Measurements from ENCODE around the gene RASA4B.

The RASA4B gene

DNA sequence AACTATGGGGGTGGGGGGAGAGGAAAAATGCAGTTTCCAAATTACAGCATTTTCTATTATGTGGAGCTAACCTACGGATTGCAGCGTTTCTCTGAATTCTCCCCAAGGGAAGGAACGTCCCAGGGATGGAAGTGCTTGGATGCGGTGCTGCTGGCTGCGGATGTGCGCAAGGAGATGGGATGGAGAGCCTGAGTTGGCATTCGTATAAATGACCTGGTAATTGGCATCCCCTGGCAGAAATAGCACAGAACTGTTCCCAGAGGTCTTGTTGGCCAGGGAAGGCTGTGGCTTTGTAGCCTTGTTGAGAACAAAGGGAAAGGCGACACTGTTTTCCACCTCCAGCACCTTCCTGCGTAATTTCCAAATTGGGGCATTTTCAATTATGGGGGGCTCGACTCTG is 81.5 kb downstream of the RASA4B start:
- DNase-seq = no peak
- Histone ChIP-seq H3K36me3 (peaks cover 7% of the 10 kb centered on the region; the same call in 1 of the 2 replicates), H3K4me3 (ENCODE audit: low read depth, low read length) (no peak overlapping the region), H3K9me3 (no peaks in the 10 kb centered on the region), H3K4me1 (peaks cover 13% of the 10 kb centered on the region), H3K27me3 (no peaks in the 10 kb centered on the region)
- TF ChIP-seq, protein P1, sequence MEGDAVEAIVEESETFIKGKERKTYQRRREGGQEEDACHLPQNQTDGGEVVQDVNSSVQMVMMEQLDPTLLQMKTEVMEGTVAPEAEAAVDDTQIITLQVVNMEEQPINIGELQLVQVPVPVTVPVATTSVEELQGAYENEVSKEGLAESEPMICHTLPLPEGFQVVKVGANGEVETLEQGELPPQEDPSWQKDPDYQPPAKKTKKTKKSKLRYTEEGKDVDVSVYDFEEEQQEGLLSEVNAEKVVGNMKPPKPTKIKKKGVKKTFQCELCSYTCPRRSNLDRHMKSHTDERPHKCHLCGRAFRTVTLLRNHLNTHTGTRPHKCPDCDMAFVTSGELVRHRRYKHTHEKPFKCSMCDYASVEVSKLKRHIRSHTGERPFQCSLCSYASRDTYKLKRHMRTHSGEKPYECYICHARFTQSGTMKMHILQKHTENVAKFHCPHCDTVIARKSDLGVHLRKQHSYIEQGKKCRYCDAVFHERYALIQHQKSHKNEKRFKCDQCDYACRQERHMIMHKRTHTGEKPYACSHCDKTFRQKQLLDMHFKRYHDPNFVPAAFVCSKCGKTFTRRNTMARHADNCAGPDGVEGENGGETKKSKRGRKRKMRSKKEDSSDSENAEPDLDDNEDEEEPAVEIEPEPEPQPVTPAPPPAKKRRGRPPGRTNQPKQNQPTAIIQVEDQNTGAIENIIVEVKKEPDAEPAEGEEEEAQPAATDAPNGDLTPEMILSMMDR (IDR thresholded peaks at IDR 0.05; ENCODE audit: low read depth, low read length) = no peak

DNA sequence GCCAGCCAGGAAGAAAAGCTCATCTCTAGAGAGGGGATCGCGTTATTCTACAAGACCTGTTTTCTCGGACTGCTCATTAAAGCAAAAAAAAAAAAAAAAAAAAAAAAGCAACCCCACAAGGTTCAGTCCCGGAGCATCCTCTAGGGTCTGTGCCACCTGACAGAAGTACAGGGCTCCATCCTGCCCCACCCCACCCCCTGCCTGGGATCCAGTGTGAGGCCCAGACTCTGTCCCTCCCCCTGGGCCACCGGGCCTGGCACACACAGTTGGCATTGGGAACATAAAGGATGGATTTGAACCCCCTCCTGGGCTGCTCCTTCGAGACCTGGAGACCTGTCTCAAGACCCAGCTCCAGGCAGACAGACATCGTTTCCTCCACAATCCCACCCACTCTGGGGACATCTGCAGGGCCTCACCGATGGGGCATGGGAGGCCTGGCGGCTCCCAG is 83.5 kb downstream of the RASA4B start:
- Histone ChIP-seq H3K9me3 (no peaks in the 10 kb centered on the region), H3K4me3 (ENCODE audit: low read depth, low read length) (peak overlapping the region; percentile 85), H3K4me1 (no peaks in the 10 kb centered on the region; the same call in 1 of the 2 replicates), H3K27me3 (no peaks in the 10 kb centered on the region), H3K36me3 (peaks cover 3% of the 10 kb centered on the region; the same call in 1 of the 2 replicates)
- TF ChIP-seq, protein P1 (IDR thresholded peaks at IDR 0.05; ENCODE audit: low read depth, low read length) = no peak
- DNase-seq = no peak

DNA sequence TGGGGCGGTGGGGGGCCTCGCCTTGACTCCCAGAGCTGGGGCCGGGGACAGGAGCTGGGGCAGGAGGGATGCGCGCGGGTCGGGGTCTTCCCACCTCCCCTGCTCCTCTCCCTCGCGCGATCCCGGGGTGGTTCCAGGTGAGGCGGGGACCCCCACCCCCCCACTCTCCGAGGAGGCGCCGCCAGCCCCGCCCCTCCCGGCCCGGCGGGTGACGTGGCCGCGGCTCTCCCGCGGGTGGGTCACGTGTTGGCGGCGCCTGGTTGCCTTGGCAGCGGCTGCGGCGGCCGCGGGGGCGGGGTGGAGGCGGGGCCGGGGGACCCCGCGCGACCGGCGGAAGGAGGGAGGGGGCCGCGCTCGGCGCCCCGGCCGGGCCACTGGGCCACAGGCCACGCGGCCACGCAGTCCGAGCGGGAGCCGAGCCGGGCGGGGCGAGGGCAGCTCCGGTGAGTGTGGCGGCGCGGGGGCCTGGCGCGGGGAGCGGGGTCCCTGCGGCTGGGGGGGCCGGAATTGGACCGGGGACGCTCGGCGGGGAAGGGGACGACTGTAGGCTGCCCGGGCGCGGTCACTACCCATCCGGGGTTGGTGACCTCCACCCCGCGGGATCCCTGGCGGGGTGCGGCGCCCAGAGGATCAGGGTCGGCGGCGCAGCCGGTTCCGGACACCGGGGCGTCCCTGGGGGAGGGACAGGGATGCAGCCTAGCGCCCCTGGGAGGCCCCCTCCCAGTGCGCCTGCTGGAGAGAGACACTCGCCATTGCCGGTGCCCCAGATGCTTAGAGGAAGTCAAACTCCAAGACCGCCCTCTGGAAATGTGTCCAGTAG is 84.1 kb downstream of the RASA4B start, which contains the start of gene ORAI2:
Gene ORAI2, plus strand, starts transcription at position 357 of the 820 bp plus-strand sequence. CDS start 5,382 bp downstream, outside the sequence.
- peak; percentile 91 for DNase-seq
- H3K36me3 ChIP-seq = no peaks in the 10 kb centered on the region

More for the DNA sequence above, 84.1 kb downstream of the RASA4B start, which contains the start of gene ORAI2:
- Histone ChIP-seq H3K4me3 (ENCODE audit: low read depth, low read length) (peak within 1 kb of the TSS; percentile 85), H3K27me3 (no peaks in the 10 kb centered on the region), H3K4me1 (no peaks in the 10 kb centered on the region; the same call in 1 of the 2 replicates), H3K9me3 (no peaks in the 10 kb centered on the region)
- TF ChIP-seq, protein P1 (IDR thresholded peaks at IDR 0.05; ENCODE audit: low read depth, low read length) = no peak

Data from BE2C (cell line).